Smooth muscle cell (in vitro differentiated cells): ENCODE results near the gene SLC39A5. TPM values are rescaled to one million over a fixed set of nuclear protein-coding genes. Genes with fewer than 3 reads are reported as not detected.

Experiments
- DNase-seq: peaks from one replicate; lab custom pipeline; 2025; ENCODE audit not compliant: unreplicated experiment; lab: John Stamatoyannopoulos, UW
- H2AFZ ChIP-seq: fragments of 200-600 bp; sonication (generic); 2 replicates; pipeline ENCODE4 v1.6.0; 2016; ENCODE audit warnings: antibody characterized with exemption, low read depth, mild to moderate bottlenecking
- H3F3A ChIP-seq: fragments of 200-600 bp; sonication (generic); 2 replicates; pipeline ENCODE4 v1.6.0; 2017; ENCODE audit warnings: antibody characterized with exemption, low read depth
- H3K27ac ChIP-seq: fragments of 200-600 bp; sonication (generic); 2 replicates; pipeline ENCODE4 v1.5.1; 2016; ENCODE audit warnings: low read depth, mild to moderate bottlenecking
- H3K27me3 ChIP-seq: fragments of 200-600 bp; sonication (generic); 2 replicates; pipeline ENCODE4 v1.6.1; 2016; ENCODE audit warnings: low read depth, mild to moderate bottlenecking
- H3K36me3 ChIP-seq: fragments of 200-600 bp; sonication (generic); 2 replicates; pipeline ENCODE4 v1.5.1; 2016; ENCODE audit warnings: low read depth
- H3K4me1 ChIP-seq: fragments of 200-600 bp; sonication (generic); 2 replicates; pipeline ENCODE4 v1.5.1; 2016; ENCODE audit warnings: low read depth
- H3K4me2 ChIP-seq: fragments of 200-600 bp; sonication (generic); 2 replicates; pipeline ENCODE4 v1.6.0; 2016; ENCODE audit warnings: mild to moderate bottlenecking
- H3K4me3 ChIP-seq: fragments of 200-600 bp; sonication (generic); 2 replicates; pipeline ENCODE4 v1.5.1; 2016; ENCODE audit warnings: mild to moderate bottlenecking
- H3K79me2 ChIP-seq: fragments of 200-600 bp; sonication (generic); 2 replicates; pipeline ENCODE4 v1.6.0; 2016; ENCODE audit warnings: low read depth, mild to moderate bottlenecking
- H3K9ac ChIP-seq: fragments of 200-600 bp; sonication (generic); 2 replicates; pipeline ENCODE4 v1.6.0; 2016; ENCODE audit warnings: low read depth
- H3K9me3 ChIP-seq: fragments of 200-600 bp; sonication (generic); replicated peaks from 2 replicates; pipeline ENCODE4 v1.5.1; 2016; ENCODE audit warnings: low read depth
- H4K20me1 ChIP-seq: fragments of 200-600 bp; sonication (generic); 2 replicates; pipeline ENCODE4 v1.6.0; 2016; ENCODE audit warnings: low read depth
- CTCF ChIP-seq: fragments of 200-600 bp; sonication (generic); IDR thresholded peaks from 2 replicates; pipeline ENCODE4 v1.5.1; 2017; ENCODE audit warnings: borderline replicate concordance, mild to moderate bottlenecking, antibody characterized with exemption; ENCODE audit not compliant: insufficient read depth, poor library complexity, severe bottlenecking
- WGBS: methylation state at CpG from one replicate; pipeline ENCODE4 v1.1.7; 2016; ENCODE audit warnings: low lambda C conversion rate; 5-methylcytosine and 5-hydroxymethylcytosine counted together
- polyA plus RNA-seq: library from polyadenylated mRNA; unstranded; fragments of >200 nt; fragmentation: Nextera tagmentation; extraction: Ambion mirVana; gene quantifications from 2 replicates; pipeline ENCODE4 v1.2.1, GENCODE V29; 2016
- total RNA-seq: library from RNA; depleted of rRNA; stranded (reverse); fragments of >200 nt; gene quantifications from 2 replicates; pipeline ENCODE4 v1.2.3, GENCODE V29; 2014

Gene SLC39A5
- total and polyA plus RNA-seq, 2 experiments from 2014 or later, result 0.36 TPM; not detected in 1

- no peaks in the 10 kb centered on the region for H3K36me3 ChIP-seq
- H3K27me3 ChIP-seq, result no peaks in the 10 kb centered on the region
- H2AFZ ChIP-seq, result no peak overlapping the region
- H3K4me1 ChIP-seq, result no peaks in the 10 kb centered on the region
- no peak for TF ChIP-seq CTCF
- H3K4me3 ChIP-seq, result no peak overlapping the region
- H3K9me3 ChIP-seq, result no peaks in the 10 kb centered on the region
- H3F3A ChIP-seq, result peaks cover 17% of the 10 kb centered on the region
- no peak overlapping the region for H3K27ac ChIP-seq
- H3K79me2 ChIP-seq, result no peaks in the 10 kb centered on the region
- DNase-seq, result no peak
- no peak overlapping the region for H3K4me2 ChIP-seq
- H3K9ac ChIP-seq, result no peak overlapping the region
- no peaks in the 10 kb centered on the region for H4K20me1 ChIP-seq
Measured at GRCh38 chr12:56205445-56205844, 24.4 kb upstream of the SLC39A5 start.

- Histone ChIP-seq H3K4me3 (no peak overlapping the region), H3K9ac (no peak overlapping the region), H3F3A (peaks cover 21% of the 10 kb centered on the region), H3K4me2 (no peak overlapping the region), H2AFZ (no peak overlapping the region), H3K79me2 (no peaks in the 10 kb centered on the region), H3K27me3 (no peaks in the 10 kb centered on the region), H3K36me3 (peaks cover 4% of the 10 kb centered on the region), H3K4me1 (no peaks in the 10 kb centered on the region), H3K27ac (peak overlapping the region; percentile 25), H4K20me1 (no peaks in the 10 kb centered on the region), H3K9me3 (no peaks in the 10 kb centered on the region)
- no peak for DNase-seq
- 76% methylated on average over 14 of the region's 14 CpGs for WGBS
- peak; percentile 45 for TF ChIP-seq CTCF
Measured at GRCh38 chr12:56206452-56207166, 23.2 kb upstream of the SLC39A5 start.

GRCh38 chr12:56208006-56208405 is 21.8 kb upstream of the SLC39A5 start:
- no peak for DNase-seq
- Histone ChIP-seq H3K4me1 (no peaks in the 10 kb centered on the region), H3K4me3 (no peak overlapping the region), H3K27ac (no peak overlapping the region), H3K9me3 (no peaks in the 10 kb centered on the region), H3K36me3 (peaks cover 9% of the 10 kb centered on the region), H3K4me2 (no peak overlapping the region), H3K9ac (no peak overlapping the region), H3K27me3 (no peaks in the 10 kb centered on the region), H3K79me2 (peaks cover 6% of the 10 kb centered on the region), H4K20me1 (no peaks in the 10 kb centered on the region), H2AFZ (no peak overlapping the region), H3F3A (peaks cover 21% of the 10 kb centered on the region)
- WGBS, result 95% methylated on average over 6 of the region's 6 CpGs
- no peak for TF ChIP-seq CTCF

- H3K4me3 ChIP-seq, result no peak overlapping the region
- no peak overlapping the region for H3K27ac ChIP-seq
- H4K20me1 ChIP-seq, result peaks cover 3% of the 10 kb centered on the region
- no peaks in the 10 kb centered on the region for H3K9me3 ChIP-seq
- no peak overlapping the region for H3K4me2 ChIP-seq
- no peaks in the 10 kb centered on the region for H3K4me1 ChIP-seq
- no peak overlapping the region for H2AFZ ChIP-seq
- WGBS, result 92% methylated on average over 1 of the region's 1 CpG
- H3K36me3 ChIP-seq, result peaks cover 14% of the 10 kb centered on the region
- H3K9ac ChIP-seq, result no peak overlapping the region
- peaks cover 19% of the 10 kb centered on the region for H3K79me2 ChIP-seq
- peaks cover 4% of the 10 kb centered on the region for H3F3A ChIP-seq
- H3K27me3 ChIP-seq, result no peaks in the 10 kb centered on the region
- TF ChIP-seq CTCF, result no peak
- no peak for DNase-seq
Measured at GRCh38 chr12:56212361-56212760, 17.5 kb upstream of the SLC39A5 start.
